ENCODE results near the gene CD164. TPM values are rescaled to one million over a fixed set of nuclear protein-coding genes. Genes with fewer than 3 reads are reported as not detected.

CD164 gene
- total and polyA plus RNA-seq, 2 of the 13 experiments (the other 11 are each of a cell fraction or from before 2014, with no cell fraction given), result 222 to 293 TPM

- TF ChIP-seq SPEN (CRISPR knock-in tag; IDR thresholded peaks at IDR 0.05; ENCODE audit: low read depth) (peak; percentile 82), ZNF17 (CRISPR knock-in tag; IDR thresholded peaks at IDR 0.05) (no peak), ZBTB1 (CRISPR knock-in tag; IDR thresholded peaks at IDR 0.05; ENCODE audit: borderline replicate concordance) (no peak), HES4 (CRISPR knock-in tag; IDR thresholded peaks at IDR 0.05; ENCODE audit: borderline replicate concordance) (peak; percentile 95), ARID4A (CRISPR knock-in tag; IDR thresholded peaks at IDR 0.05; ENCODE audit: borderline replicate concordance) (no peak; the same call in none of the 2 replicates), ETV5 (CRISPR knock-in tag; IDR thresholded peaks at IDR 0.05; ENCODE audit: borderline replicate concordance) (peak; percentile 26; the same call in 1 of the 2 replicates), KDM1A (CRISPR knock-in tag; IDR thresholded peaks at IDR 0.05) (no peak), ZNF678 (CRISPR knock-in tag; IDR thresholded peaks at IDR 0.05) (no peak; the same call in 1 of the 2 replicates), ZNF142 (CRISPR knock-in tag; IDR thresholded peaks at IDR 0.05) (peak; percentile 96), THAP8 (CRISPR knock-in tag; IDR thresholded peaks at IDR 0.05; ENCODE audit: borderline replicate concordance) (no peak), HCFC1 (IDR thresholded peaks at IDR 0.05; ENCODE audit: low read depth, low read length) (no peak), ZEB1 (IDR thresholded peaks at IDR 0.05; ENCODE audit: insufficient replicate concordance, low read depth) (no peak), IKZF1 (IDR thresholded peaks at IDR 0.05) (no peak), SYNCRIP (IDR thresholded peaks at IDR 0.05; ENCODE audit: insufficient read depth, low read depth, low read length) (no peak), ZNF574 (CRISPR knock-in tag; IDR thresholded peaks at IDR 0.05) (no peak; the same call in 1 of the 2 replicates)
These were observed at the start of gene CD164 (continued) for GRCh38 chr6:109381747-109382575.

Measured in HepG2 (cell line).